HG02852 (cell line): ENCODE results near the gene LRRC4C.

Source experiments
- ATAC-seq: cut with Tn5 transposase; IDR thresholded peaks from one replicate; pipeline ENCODE4 v1.9.1; 2021; ENCODE audit warnings: mild to moderate bottlenecking, moderate library complexity; ENCODE audit not compliant: unreplicated experiment

Gene LRRC4C

GRCh38 chr11:40271361-40271760, 1188.1 kb downstream of the LRRC4C start:
- ATAC-seq = no peak

GRCh38 chr11:40269865-40270264, 1189.6 kb downstream of the LRRC4C start:
- no peak for ATAC-seq

GRCh38 chr11:40268551-40268950, 1190.9 kb downstream of the LRRC4C start:
- ATAC-seq = no peak

- no peak for ATAC-seq
Measured at GRCh38 chr11:40255457-40255856, 1204.0 kb downstream of the LRRC4C start.

GRCh38 chr11:40253166-40253565, 1206.3 kb downstream of the LRRC4C start:
- no peak for ATAC-seq

- no peak for ATAC-seq
Measured at GRCh38 chr11:40252236-40252635, 1207.2 kb downstream of the LRRC4C start.

- no peak for ATAC-seq
Measured at GRCh38 chr11:40246983-40247382, 1212.5 kb downstream of the LRRC4C start.

- ATAC-seq = peak; percentile 96
Measured at GRCh38 chr11:40241524-40242051, 1217.9 kb downstream of the LRRC4C start.

GRCh38 chr11:40240284-40240683, 1219.2 kb downstream of the LRRC4C start:
- no peak for ATAC-seq

- ATAC-seq = no peak
Measured at GRCh38 chr11:40236526-40236925, 1222.9 kb downstream of the LRRC4C start.

GRCh38 chr11:40235841-40236240, 1223.6 kb downstream of the LRRC4C start:
- no peak for ATAC-seq

GRCh38 chr11:40230821-40231220, 1228.6 kb downstream of the LRRC4C start:
- ATAC-seq = no peak

GRCh38 chr11:40228662-40229061, 1230.8 kb downstream of the LRRC4C start:
- no peak for ATAC-seq

GRCh38 chr11:40227730-40228129, 1231.7 kb downstream of the LRRC4C start:
- peak; percentile 91 for ATAC-seq

- ATAC-seq = no peak
Measured at GRCh38 chr11:40226654-40227053, 1232.8 kb downstream of the LRRC4C start.

GRCh38 chr11:40223596-40224330, 1235.7 kb downstream of the LRRC4C start:
- no peak for ATAC-seq

GRCh38 chr11:40219401-40219800, 1240.1 kb downstream of the LRRC4C start:
- ATAC-seq = no peak

GRCh38 chr11:40215556-40215955, 1243.9 kb downstream of the LRRC4C start:
- no peak for ATAC-seq

GRCh38 chr11:40207416-40207815, 1252.0 kb downstream of the LRRC4C start:
- no peak for ATAC-seq

GRCh38 chr11:40204228-40204627, 1255.2 kb downstream of the LRRC4C start:
- no peak for ATAC-seq

- ATAC-seq = no peak
Measured at GRCh38 chr11:40203606-40204005, 1255.8 kb downstream of the LRRC4C start.

GRCh38 chr11:40202589-40203270, 1256.7 kb downstream of the LRRC4C start:
- ATAC-seq = no peak
